Measurements from ENCODE around the gene GGA3.

The GGA3 gene

DNA sequence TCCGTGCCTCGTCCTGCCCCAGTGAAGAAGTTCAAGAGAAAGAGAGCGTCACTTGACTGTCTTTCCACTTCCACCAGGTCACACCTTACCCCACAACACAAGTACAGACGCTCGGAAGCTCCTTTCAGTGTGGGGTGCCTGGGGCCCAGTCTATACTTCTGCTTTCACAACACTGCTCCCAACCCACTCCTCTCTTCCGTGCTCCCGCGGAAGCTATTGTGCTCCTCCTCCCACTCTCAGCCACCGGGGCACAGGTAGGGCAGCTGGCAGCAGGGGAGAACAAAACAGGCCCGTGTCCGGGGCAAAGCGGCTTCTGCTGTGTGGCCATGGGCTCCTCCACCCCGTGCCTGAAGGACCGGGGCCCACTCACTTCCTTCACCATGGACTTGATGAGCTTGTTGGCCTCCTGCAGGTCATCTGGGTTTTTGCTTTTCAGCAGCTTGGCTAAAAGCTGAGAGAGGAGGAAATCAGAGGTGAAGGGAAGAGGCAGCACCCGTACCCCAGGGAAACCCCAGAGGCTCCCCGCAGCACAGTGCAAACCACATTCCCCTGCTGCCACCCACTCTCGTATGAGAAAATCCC is 18.9 kb downstream of the GGA3 start:
- DNase-seq (ENCODE audit: low read depth, low spot score): no peak
- no peak overlapping the region for H3K4me3 ChIP-seq (ENCODE audit: low read depth, low read length)
- TF ChIP-seq, protein P1, sequence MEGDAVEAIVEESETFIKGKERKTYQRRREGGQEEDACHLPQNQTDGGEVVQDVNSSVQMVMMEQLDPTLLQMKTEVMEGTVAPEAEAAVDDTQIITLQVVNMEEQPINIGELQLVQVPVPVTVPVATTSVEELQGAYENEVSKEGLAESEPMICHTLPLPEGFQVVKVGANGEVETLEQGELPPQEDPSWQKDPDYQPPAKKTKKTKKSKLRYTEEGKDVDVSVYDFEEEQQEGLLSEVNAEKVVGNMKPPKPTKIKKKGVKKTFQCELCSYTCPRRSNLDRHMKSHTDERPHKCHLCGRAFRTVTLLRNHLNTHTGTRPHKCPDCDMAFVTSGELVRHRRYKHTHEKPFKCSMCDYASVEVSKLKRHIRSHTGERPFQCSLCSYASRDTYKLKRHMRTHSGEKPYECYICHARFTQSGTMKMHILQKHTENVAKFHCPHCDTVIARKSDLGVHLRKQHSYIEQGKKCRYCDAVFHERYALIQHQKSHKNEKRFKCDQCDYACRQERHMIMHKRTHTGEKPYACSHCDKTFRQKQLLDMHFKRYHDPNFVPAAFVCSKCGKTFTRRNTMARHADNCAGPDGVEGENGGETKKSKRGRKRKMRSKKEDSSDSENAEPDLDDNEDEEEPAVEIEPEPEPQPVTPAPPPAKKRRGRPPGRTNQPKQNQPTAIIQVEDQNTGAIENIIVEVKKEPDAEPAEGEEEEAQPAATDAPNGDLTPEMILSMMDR (IDR thresholded peaks at IDR 0.05; ENCODE audit: low read depth, low read length): no peak
- in situ Hi-C loops (cut with HindIII; ENCODE audit: low sequenced_read_pairs): no loop called here

DNA sequence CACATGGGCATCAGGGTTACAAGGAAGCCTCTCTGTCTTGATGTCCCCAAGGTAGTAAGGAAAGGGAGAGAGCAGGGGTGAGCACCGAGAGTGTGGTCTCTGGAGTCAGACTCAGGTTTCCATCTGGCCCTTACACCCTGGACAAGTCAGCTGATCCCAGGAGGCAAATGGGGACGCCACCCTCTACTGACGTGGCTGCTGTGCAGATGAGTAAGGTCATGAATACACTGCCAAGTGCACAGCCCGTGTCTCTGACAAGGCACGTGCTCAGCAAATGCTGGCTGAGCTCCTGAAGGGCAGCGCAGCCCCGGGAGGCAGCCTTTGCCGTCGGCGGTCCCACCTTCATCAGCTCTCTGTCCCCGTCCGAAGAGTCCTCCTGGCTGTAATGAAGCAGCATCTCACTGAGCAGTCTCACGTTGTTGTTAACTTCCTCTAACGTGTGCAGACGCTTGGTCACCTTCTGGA is 19.4 kb downstream of the GGA3 start:
- TF ChIP-seq, protein P1 (IDR thresholded peaks at IDR 0.05; ENCODE audit: low read depth, low read length): no peak
- in situ Hi-C loops (cut with HindIII; ENCODE audit: low sequenced_read_pairs): no loop called here
- DNase-seq (ENCODE audit: low read depth, low spot score): peak; percentile 19
- no peak overlapping the region for H3K4me3 ChIP-seq (ENCODE audit: low read depth, low read length)

DNA sequence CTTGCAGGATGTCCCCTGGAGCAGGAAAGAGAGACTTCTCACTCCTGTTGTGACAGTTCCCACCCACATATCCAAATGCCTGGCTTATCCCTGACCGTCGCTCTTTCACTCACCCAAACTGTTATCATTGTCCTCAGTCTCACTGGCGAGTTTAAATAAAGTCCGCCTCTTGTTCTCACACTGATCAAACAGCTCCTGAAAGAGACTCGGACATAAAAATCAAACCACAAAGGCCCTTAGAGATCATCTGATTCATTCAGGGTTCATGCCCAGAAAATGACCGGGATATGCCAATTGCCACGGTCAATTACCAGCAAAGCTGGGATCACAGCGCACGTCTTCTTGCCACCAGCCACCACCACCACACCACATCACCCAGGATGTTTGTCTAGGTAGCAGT is 19.9 kb downstream of the GGA3 start:
- DNase-seq (ENCODE audit: low read depth, low spot score): no peak
- H3K4me3 ChIP-seq (ENCODE audit: low read depth, low read length): no peak overlapping the region
- TF ChIP-seq, protein P1 (IDR thresholded peaks at IDR 0.05; ENCODE audit: low read depth, low read length): no peak
- in situ Hi-C loops (cut with HindIII; ENCODE audit: low sequenced_read_pairs): no loop called here

DNA sequence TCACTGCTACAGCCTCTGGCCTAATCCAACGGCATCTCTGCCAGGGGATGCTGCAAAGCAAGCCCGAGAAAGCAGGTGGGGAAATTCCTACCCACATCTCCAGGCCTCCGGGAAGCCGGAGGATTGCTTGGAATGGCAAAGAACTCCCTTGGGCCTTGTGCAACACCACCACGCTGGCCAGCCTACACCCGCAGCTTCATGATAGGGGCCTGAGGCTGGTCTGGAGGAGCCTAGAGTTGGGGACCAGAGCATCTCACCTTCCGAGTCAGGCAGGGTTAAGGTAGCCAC is 20.3 kb downstream of the GGA3 start:
- TF ChIP-seq, protein P1 (IDR thresholded peaks at IDR 0.05; ENCODE audit: low read depth, low read length): no peak
- no peak for DNase-seq (ENCODE audit: low read depth, low spot score)
- H3K4me3 ChIP-seq (ENCODE audit: low read depth, low read length): no peak overlapping the region
- in situ Hi-C loops (cut with HindIII; ENCODE audit: low sequenced_read_pairs): no loop called here

DNA sequence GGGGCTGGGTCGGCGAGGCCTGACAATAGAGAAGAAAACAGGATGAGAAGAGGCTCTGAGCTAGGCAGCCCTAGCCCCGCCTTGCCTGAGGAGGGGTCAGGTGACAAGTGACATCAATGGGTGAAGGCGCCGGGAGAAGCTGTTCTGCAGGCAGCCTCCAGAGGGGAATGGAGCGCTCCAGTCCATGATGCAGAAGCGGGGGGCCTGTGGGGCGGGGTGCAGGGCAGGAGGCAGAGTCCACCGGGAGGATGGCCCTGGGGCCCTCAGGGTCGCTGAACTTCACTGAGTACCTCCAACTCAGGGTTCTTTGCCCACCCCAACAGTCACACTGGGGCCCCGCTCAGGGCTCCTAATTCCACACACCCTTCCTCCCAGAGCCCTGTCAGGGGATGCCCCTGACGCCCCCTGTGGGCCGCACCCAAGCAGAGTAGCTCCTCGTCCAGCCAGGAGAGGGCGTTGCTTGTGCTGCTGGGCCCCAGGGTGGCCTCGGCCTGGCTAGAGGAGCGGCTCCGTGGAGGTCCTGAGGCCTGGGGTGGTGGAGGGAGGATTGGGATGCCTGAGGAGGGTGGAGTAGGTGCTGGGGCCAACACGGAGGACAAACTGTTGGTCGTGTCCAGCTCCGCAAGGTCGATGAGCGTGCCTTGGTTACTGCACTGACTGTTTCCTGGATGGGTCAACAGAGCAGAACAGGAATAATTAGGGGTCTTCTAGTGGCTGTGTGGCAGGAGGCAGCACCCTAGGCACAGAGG is 20.8 kb downstream of the GGA3 start:
- H3K4me3 ChIP-seq (ENCODE audit: low read depth, low read length): no peak overlapping the region
- TF ChIP-seq, protein P1 (IDR thresholded peaks at IDR 0.05; ENCODE audit: low read depth, low read length): peak; percentile 88
- DNase-seq (ENCODE audit: low read depth, low spot score): peak; percentile 13
- in situ Hi-C loops (cut with HindIII; ENCODE audit: low sequenced_read_pairs): no loop called here

DNA sequence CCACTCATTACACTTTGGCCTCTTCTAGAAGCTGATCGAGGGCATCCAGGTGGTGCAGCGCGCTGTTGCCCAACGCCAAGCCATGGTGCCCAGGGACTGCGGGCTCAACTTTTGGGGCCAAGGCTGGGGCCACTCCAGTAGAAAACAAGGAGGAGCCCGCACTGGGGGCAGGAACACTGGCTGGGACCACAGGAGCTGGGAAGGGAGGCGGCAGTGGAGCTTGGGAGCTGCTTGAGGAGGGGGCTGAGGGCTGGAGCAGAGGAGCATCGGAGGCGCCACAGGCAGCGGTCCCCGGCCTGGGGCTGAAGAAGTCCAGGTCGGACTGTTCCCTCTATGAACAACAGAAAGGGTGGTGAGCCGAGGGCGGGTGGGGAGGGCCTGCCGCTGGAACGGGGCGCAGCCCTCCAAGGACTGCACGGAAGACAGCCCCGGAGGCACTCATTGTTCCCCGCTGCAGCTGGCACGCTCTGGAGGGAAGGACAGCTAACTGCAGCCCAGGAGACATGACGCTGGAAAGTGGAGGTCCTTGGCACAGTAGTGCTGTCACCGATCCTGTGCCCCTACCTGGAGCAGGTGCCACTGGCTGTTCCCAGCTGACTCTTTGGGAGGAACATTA is 21.5 kb downstream of the GGA3 start:
- TF ChIP-seq, protein P1 (IDR thresholded peaks at IDR 0.05; ENCODE audit: low read depth, low read length): no peak
- no peak overlapping the region for H3K4me3 ChIP-seq (ENCODE audit: low read depth, low read length)
- in situ Hi-C loops (cut with HindIII; ENCODE audit: low sequenced_read_pairs): no loop called here
- no peak for DNase-seq (ENCODE audit: low read depth, low spot score)

Data from astrocyte of the spinal cord (primary cell).